T-cell (primary cell): ENCODE data around the gene ZNHIT6. TPM values are rescaled to one million over a fixed set of nuclear protein-coding genes. Genes with fewer than 3 reads are reported as not detected.

Experiments used
- ATAC-seq, 4 experiments: fragments of 200-7000 bp in 3 of 4; fragments of 150-1000 bp in 1 of 4; cut with Tn5 transposase; replicated peaks in 1 of 4; 1 replicate in 3 of 4; 2 replicates in 1 of 4; pipeline ENCODE4 v1.10.0; 2021; ENCODE audit warnings: moderate library complexity in 3 of 4, mild to moderate bottlenecking in 2 of 4, moderate number of reproducible peaks in 1 of 4
- CTCF ChIA-PET, 2 donors: fragments of 300-600 bp; sonication (Branson Sonifier 250); formaldehyde crosslinking; loops; one replicate each; lab custom pipeline; 2022; ENCODE audit warnings: antibody characterized with exemption in 2 of 2; lab: Charles Lee
- POLR2A ChIA-PET, 2 donors: fragments of 300-600 bp; sonication (Branson Sonifier 250); formaldehyde crosslinking; loops; one replicate each; lab custom pipeline; 2022; ENCODE audit warnings: antibody characterized with exemption in 2 of 2; lab: Charles Lee
- DNase-seq, 35 experiments: peaks; one replicate each; pipeline versions ENCODE4 v3.0.0 to v3.0.0-alpha.2; 2013 to 2023
- H3K27ac ChIP-seq: one replicate; pipeline ENCODE4 v1.5.1; 2013; ENCODE audit warnings: low read length
- H3K27me3 ChIP-seq, 2 experiments: replicated peaks in 1 of 2; 1 replicate in 1 of 2; 2 replicates in 1 of 2; pipeline versions ENCODE4 v1.6.1 to v1.7.0; 2013; ENCODE audit warnings: low read length in 1 of 2, mixed read lengths in 1 of 2; ENCODE audit not compliant: control insufficient read depth in 2 of 2, insufficient read depth in 2 of 2; ENCODE audit errors: extremely low read depth in 1 of 2
- H3K36me3 ChIP-seq, 2 donors: 1 replicate in 1 of 2; 2 replicates in 1 of 2; pipeline versions ENCODE4 v1.6.1 to v1.7.0; 2013; ENCODE audit warnings: low read length in 1 of 2; ENCODE audit not compliant: control insufficient read depth in 2 of 2, insufficient read depth in 1 of 2; ENCODE audit errors: extremely low read depth in 1 of 2
- H3K4me1 ChIP-seq, 2 experiments: 1 replicate in 1 of 2; 2 replicates in 1 of 2; pipeline versions ENCODE4 v1.6.1 to v1.7.0; 2013; ENCODE audit warnings: low read length in 2 of 2, mixed read lengths in 1 of 2; ENCODE audit not compliant: insufficient read depth in 2 of 2, control insufficient read depth in 1 of 2; ENCODE audit errors: extremely low read depth in 1 of 2
- H3K4me3 ChIP-seq, 2 donors: 1 replicate in 1 of 2; 2 replicates in 1 of 2; pipeline versions ENCODE4 v1.5.1 to v1.7.0; 2013; ENCODE audit warnings: mild to moderate bottlenecking in 2 of 2, low read length in 1 of 2, moderate library complexity in 1 of 2; ENCODE audit not compliant: control insufficient read depth in 1 of 2; ENCODE audit errors: extremely low read depth in 1 of 2
- H3K9me3 ChIP-seq: 2 replicates; pipeline ENCODE4 v1.7.0; 2013
- H3K27ac Mint-ChIP-seq, 2 donors: one replicate each; pipeline ENCODE4 v1.8.0; 2020 to 2021; ENCODE audit warnings: mild to moderate bottlenecking in 2 of 2, mixed read lengths in 2 of 2
- H3K27me3 Mint-ChIP-seq, 2 donors: one replicate each; pipeline ENCODE4 v1.8.0; 2021 to 2022; ENCODE audit warnings: mixed read lengths in 2 of 2
- H3K36me3 Mint-ChIP-seq: one replicate; pipeline ENCODE4 v1.8.0; 2021; ENCODE audit warnings: mixed read lengths
- H3K4me1 Mint-ChIP-seq, 3 donors: one replicate each; pipeline ENCODE4 v1.8.0; 2020 to 2022; ENCODE audit warnings: mixed read lengths in 3 of 3, mild to moderate bottlenecking in 1 of 3
- H3K4me3 Mint-ChIP-seq, 3 donors: one replicate each; pipeline ENCODE4 v1.8.0; 2020 to 2022; ENCODE audit warnings: mild to moderate bottlenecking in 3 of 3, mixed read lengths in 3 of 3, moderate library complexity in 3 of 3
- H3K9me3 Mint-ChIP-seq, 3 donors: one replicate each; pipeline ENCODE4 v1.8.0; 2020 to 2022; ENCODE audit warnings: mixed read lengths in 3 of 3
- WGBS: methylation state at CpG from one replicate; pipeline ENCODE4 v1.1.5; 2013; ENCODE audit warnings: missing lambda C conversion rate; ENCODE audit not compliant: insufficient coverage; 5-methylcytosine and 5-hydroxymethylcytosine counted together
- total RNA-seq, 35 experiments: library from RNA in 6 of 35; stranded (reverse) in 6 of 35; fragments of 120-200 nt in 1 of 35; gene quantifications; one replicate each; pipeline versions ENCODE4 v1.2.1 to v1.2.4 and lab custom pipeline; 2013 to 2026

The ZNHIT6 gene
- total RNA-seq, 5 donors from 2014 or later (not counting 1 experiment from before 2014, with no cell fraction given) = 17.3 to 21.2 (median 19.2) TPM

DNA sequence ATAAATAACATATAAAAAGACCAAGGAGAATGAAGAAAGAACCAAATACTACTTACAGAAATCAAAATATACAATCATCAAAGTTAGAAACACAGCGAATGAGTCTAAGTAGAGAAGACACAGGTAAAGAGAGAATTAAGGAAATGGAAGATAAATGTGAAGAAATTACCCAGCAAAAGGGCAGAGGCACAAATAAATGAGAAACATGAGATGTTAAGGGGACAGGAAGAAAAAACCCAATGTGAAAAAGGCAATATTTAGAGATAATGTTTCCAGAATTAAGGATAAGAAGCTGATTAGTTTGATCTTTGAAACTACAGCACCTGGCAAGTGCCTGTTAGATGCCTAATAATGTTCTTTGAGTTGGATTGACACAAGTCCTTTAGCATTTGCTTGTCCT lies 86.8 kb downstream of the ZNHIT6 start:
- Histone ChIP-seq H3K27ac (no peak overlapping the region), H3K27me3 (no peaks in the 10 kb centered on the region), H3K9me3 (peaks cover 2% of the 10 kb centered on the region), H3K4me3 (no peak overlapping the region), H3K36me3 (no peaks in the 10 kb centered on the region), H3K4me1 (no peaks in the 10 kb centered on the region)
- POLR2A ChIA-PET = no interaction called here
- ATAC-seq (no peak), DNase-seq (no peak)
- WGBS = no CpG with 5 or more reads among the region's 1 CpG
- Mint-ChIP-seq H3K27ac (no peak overlapping the region), H3K9me3 (peaks cover 26 to 37% (median 29%) of the 10 kb centered on the region in 3 donors), H3K4me3 (no peak overlapping the region), H3K27me3 (no peaks in the 10 kb centered on the region), H3K4me1 (no peaks in the 10 kb centered on the region), H3K36me3 (peaks cover 66% of the 10 kb centered on the region)
- CTCF ChIA-PET = no interaction called here

DNA sequence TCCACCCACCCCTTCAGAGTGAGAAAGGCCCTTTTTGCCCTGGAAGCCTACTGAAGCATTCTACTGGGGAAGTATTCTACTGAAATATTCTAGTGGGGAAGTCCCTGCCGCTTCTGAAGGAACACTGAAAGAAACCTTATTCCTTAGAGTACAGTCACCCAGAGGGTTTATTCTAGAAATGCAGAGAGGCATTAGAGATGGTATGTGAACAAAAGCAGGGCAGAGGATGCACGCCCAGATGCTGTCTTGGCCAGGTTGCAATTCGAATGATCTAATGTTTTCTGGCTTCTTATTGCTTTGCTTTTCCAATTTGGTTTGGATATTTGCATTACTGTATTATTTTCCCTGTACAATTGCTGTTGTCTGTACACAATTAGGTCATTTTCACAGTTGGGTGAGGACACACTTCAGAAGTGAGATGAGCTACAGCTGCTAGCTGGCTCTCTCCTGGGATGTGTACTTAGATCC lies 90.6 kb downstream of the ZNHIT6 start:
- Mint-ChIP-seq H3K4me1 (no peaks in the 10 kb centered on the region), H3K36me3 (peaks cover 48% of the 10 kb centered on the region), H3K4me3 (no peak overlapping the region), H3K27me3 (no peaks in the 10 kb centered on the region), H3K9me3 (peaks cover 17 to 26% (median 21%) of the 10 kb centered on the region in 3 donors), H3K27ac (no peak overlapping the region)
- ChIA-PET POLR2A (interaction anchor here in 1 of 2 donors (0.6 kb wide), 1 partner anchor 11 kb away, joined by 3 read pairs; no protein-coding TSS in a partner anchor), CTCF (no interaction called here)
- no peak for ATAC-seq
- WGBS = 82% methylated on average over 2 of the region's 3 CpGs
- no peaks in the 10 kb centered on the region for H3K27me3 ChIP-seq
- DNase-seq = no peak
- H3K36me3 ChIP-seq = no peaks in the 10 kb centered on the region
- H3K9me3 ChIP-seq = peaks cover 2% of the 10 kb centered on the region
- no peak overlapping the region for H3K4me3 ChIP-seq
- H3K27ac ChIP-seq = no peak overlapping the region
- H3K4me1 ChIP-seq = no peaks in the 10 kb centered on the region

DNA sequence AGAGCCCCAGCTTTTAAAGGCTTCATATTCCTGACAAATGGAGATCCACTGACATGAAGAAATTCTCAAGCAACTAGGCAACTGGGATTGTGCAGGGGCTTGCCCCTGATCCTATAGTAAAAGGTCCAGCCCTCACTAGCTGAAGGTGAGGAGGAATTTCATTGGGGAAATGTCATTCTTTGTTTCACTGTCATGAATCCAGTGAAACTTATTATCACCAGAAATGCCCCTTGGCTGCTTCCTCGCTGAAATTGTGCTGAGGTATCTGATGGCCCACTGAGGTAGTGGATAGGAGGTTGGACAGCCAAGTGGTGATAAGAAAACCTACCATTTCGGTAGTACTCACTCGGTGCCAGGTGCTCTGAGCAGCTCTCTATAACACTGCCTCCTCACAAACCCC lies 91.5 kb downstream of the ZNHIT6 start:
- no peaks in the 10 kb centered on the region for H3K27me3 ChIP-seq
- peaks cover 12 to 17% (median 13%) of the 10 kb centered on the region in 3 donors for H3K9me3 Mint-ChIP-seq
- H3K36me3 Mint-ChIP-seq = peaks cover 40% of the 10 kb centered on the region
- H3K4me3 ChIP-seq = no peak overlapping the region
- no peaks in the 10 kb centered on the region for H3K4me1 ChIP-seq
- H3K27me3 Mint-ChIP-seq = no peaks in the 10 kb centered on the region
- DNase-seq (no peak), ATAC-seq (no peak)
- no peak overlapping the region for H3K4me3 Mint-ChIP-seq
- no peak overlapping the region for H3K27ac ChIP-seq
- H3K27ac Mint-ChIP-seq = no peak overlapping the region
- H3K4me1 Mint-ChIP-seq = no peaks in the 10 kb centered on the region
- H3K9me3 ChIP-seq = peaks cover 2% of the 10 kb centered on the region
- CTCF ChIA-PET = no interaction called here
- WGBS = no CpG with 5 or more reads among the region's 3 CpGs
- no peaks in the 10 kb centered on the region for H3K36me3 ChIP-seq
- POLR2A ChIA-PET = no interaction called here

DNA sequence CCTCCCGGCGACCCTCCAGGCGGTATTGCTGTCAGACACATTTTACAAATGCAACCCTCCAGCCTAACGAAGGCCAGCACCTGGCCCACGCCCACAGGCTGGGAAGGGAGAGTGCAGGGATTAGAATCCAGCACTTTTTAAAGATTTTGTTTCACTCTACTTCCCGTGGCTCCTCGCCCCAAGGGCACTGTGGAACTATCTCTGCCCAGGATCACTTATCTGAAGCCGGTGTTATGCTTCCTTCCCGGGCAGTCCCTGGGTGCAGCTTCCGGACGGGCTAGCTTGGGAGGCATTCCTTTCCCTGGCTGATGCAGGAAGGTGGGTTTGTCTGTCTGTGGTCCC lies 91.9 kb downstream of the ZNHIT6 start:
- no CpG with 5 or more reads among the region's 11 CpGs for WGBS
- CTCF ChIA-PET = no interaction called here

DNA sequence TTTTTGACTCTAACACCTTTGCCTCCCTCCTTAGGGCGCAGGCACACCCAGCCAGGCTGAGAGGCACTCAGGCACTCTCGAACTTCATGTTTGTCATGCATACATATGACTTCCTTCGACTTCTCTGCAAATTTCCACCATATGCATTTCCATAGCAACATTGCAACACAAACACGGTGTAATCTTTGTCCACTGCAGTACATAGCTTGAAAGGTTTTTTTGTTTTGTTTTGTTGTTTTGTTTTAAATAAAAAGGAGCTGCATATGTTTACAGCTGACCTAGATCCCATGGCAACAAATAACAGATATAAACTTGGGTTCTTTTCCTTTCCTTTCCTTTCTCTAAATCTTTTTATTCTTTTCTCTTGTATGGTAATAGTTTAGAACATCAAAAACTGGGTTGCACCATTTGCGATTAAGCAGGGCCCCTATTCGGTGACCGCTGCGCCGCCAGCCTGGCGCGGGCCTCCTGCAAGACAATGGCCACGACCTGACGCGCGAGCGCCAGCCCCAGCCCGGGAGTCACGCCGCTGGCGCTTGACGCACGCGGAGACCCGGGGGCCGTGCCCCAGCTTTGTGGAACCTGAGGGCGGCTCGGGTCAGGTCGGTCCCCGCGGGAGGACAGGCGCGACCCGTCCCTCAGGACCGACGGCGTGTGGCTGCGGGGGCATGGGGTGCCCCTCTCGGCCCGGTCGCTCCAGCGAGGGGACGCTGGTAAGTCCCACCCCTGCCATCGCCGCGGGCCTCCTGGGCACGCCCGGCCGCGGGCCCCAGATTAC lies 92.5 kb downstream of the ZNHIT6 start:
- Histone ChIP-seq H3K27me3 (no peaks in the 10 kb centered on the region), H3K4me1 (no peaks in the 10 kb centered on the region), H3K4me3 (no peak overlapping the region), H3K36me3 (no peaks in the 10 kb centered on the region), H3K27ac (no peak overlapping the region), H3K9me3 (no peaks in the 10 kb centered on the region)
- Mint-ChIP-seq H3K36me3 (peaks cover 32% of the 10 kb centered on the region), H3K27me3 (no peaks in the 10 kb centered on the region), H3K4me3 (no peak overlapping the region), H3K27ac (no peak overlapping the region), H3K9me3 (peaks cover 5 to 10% (median 6%) of the 10 kb centered on the region in 3 donors), H3K4me1 (no peaks in the 10 kb centered on the region)
- DNase-seq = no peak
- POLR2A ChIA-PET = no interaction called here
- ATAC-seq = no peak
- WGBS = 63% methylated on average over 45 of the region's 49 CpGs
- CTCF ChIA-PET = no interaction called here

More for the DNA sequence above, 91.9 kb downstream of the ZNHIT6 start:
- DNase-seq = no peak
- no peak overlapping the region for H3K4me3 Mint-ChIP-seq
- Histone ChIP-seq H3K27ac (no peak overlapping the region), H3K4me1 (no peaks in the 10 kb centered on the region), H3K27me3 (no peaks in the 10 kb centered on the region), H3K4me3 (no peak overlapping the region), H3K36me3 (no peaks in the 10 kb centered on the region), H3K9me3 (no peaks in the 10 kb centered on the region)
- H3K9me3 Mint-ChIP-seq = peaks cover 10 to 15% (median 11%) of the 10 kb centered on the region in 3 donors
- POLR2A ChIA-PET = no interaction called here
- no peaks in the 10 kb centered on the region for H3K27me3 Mint-ChIP-seq
- no peak for ATAC-seq
- H3K4me1 Mint-ChIP-seq = no peaks in the 10 kb centered on the region
- no peak overlapping the region for H3K27ac Mint-ChIP-seq
- peaks cover 38% of the 10 kb centered on the region for H3K36me3 Mint-ChIP-seq

DNA sequence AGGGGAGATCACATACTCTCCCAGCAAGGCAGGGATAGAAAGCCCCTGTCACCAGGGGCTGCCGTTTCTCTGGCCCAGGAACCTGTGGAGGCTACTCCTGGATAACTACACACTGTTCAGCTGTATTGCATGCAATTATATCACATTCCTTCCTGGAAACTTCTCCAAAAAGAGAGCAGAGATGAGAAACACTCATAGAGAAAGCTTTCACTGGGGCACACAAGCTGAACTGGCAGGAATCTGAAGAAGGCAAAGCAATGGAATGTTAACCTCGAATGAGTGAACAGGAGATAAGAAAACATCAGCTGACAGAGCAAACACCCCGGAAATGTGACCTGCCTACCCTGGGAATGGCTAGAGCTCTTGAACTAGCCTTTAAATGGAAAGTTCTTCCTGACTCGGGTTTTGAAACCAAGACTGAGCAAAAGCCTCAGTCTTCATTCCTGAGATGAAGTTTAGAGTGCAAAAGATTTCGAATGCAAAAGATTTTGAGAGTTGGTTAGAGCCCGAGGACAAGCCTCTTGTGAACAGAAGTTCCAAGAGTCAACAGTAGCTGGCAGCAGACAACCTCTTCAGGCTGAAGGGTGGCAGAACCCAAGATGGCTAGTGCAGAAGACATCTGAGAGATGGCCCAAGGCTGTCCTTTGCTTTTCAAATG lies 95.4 kb downstream of the ZNHIT6 start:
- Mint-ChIP-seq H3K9me3 (peaks cover 0 to 4% (median 0%) of the 10 kb centered on the region in 3 donors), H3K27ac (no peak overlapping the region), H3K4me1 (no peaks in the 10 kb centered on the region), H3K27me3 (no peaks in the 10 kb centered on the region), H3K36me3 (peaks cover 17% of the 10 kb centered on the region), H3K4me3 (no peak overlapping the region)
- H3K4me3 ChIP-seq = no peak overlapping the region
- H3K27me3 ChIP-seq = no peaks in the 10 kb centered on the region
- no peaks in the 10 kb centered on the region for H3K9me3 ChIP-seq
- ATAC-seq (no peak), DNase-seq (no peak)
- no peaks in the 10 kb centered on the region for H3K36me3 ChIP-seq
- H3K27ac ChIP-seq = no peak overlapping the region
- CTCF ChIA-PET = no interaction called here
- WGBS = 55% methylated on average over 5 of the region's 6 CpGs
- no peaks in the 10 kb centered on the region for H3K4me1 ChIP-seq
- POLR2A ChIA-PET = no interaction called here
